ENCODE results near the gene CYP19A1.

GRCh38 chr15:51288143-51289065, 50.0 kb downstream of the CYP19A1 start:
- TF ChIP-seq CTCF (IDR thresholded peaks at IDR 0.05) (no peak), EP300 (IDR thresholded peaks at IDR 0.05) (no peak), POLR2A (IDR thresholded peaks at IDR 0.05) (no peak)
